ENCODE data around the gene PHACTR3. TPM values are rescaled to one million over a fixed set of nuclear protein-coding genes. Genes with fewer than 3 reads are reported as not detected.

The PHACTR3 gene
- total RNA-seq, 4 donors from 2014 or later = 0.54 to 0.81 (median 0.59) TPM; not detected in 1

GRCh38 chr20:59743308-59743707 lies 139.0 kb downstream of the PHACTR3 start:
- H3K27me3 ChIP-seq = peaks cover 23% of the 10 kb centered on the region
- no peak for TF ChIP-seq EP300 (IDR thresholded peaks at IDR 0.05)
- no peak for TF ChIP-seq CTCF (IDR thresholded peaks at IDR 0.05)
- no peak for TF ChIP-seq POLR2AphosphoS5 (IDR thresholded peaks at IDR 0.05)
- no peak for TF ChIP-seq POLR2A (IDR thresholded peaks at IDR 0.05)

GRCh38 chr20:59743767-59744485 lies 139.6 kb downstream of the PHACTR3 start:
- peaks cover 0 to 8% (median 0%) of the 10 kb centered on the region in 3 donors for H3K4me1 ChIP-seq
- WGBS, 2 donors (ENCODE audit: low coverage in 1 of 2) = no CpG with 5 or more reads among the region's 21 CpGs
- no peaks in the 10 kb centered on the region for H3K36me3 ChIP-seq
- H3K4me3 ChIP-seq = no peak overlapping the region
- H3K9me3 ChIP-seq = no peaks in the 10 kb centered on the region
- no peak for TF ChIP-seq POLR2A (IDR thresholded peaks at IDR 0.05)
- ATAC-seq = no peak
- H3K27ac ChIP-seq = no peak overlapping the region
- peaks cover 17% of the 10 kb centered on the region for H3K27me3 ChIP-seq

More at GRCh38 chr20:59743308-59743707, 139.0 kb downstream of the PHACTR3 start:
- Histone ChIP-seq H3K4me1 (peaks cover 0 to 2% (median 0%) of the 10 kb centered on the region in 3 donors), H3K9me3 (no peaks in the 10 kb centered on the region), H3K36me3 (no peaks in the 10 kb centered on the region), H3K27ac (no peak overlapping the region), H3K4me3 (no peak overlapping the region)
- 80% methylated on average over 1 of the region's 9 CpGs; no CpG with 5 or more reads in 1 of the 2 donors for WGBS, 2 donors (ENCODE audit: low coverage in 1 of 2)
- ATAC-seq = no peak

- no peak overlapping the region for H3K27ac ChIP-seq
- H3K9me3 ChIP-seq = no peaks in the 10 kb centered on the region
- no peak for ATAC-seq
- peaks cover 12% of the 10 kb centered on the region for H3K27me3 ChIP-seq
- 78% methylated on average over 5 of the region's 11 CpGs; no CpG with 5 or more reads in 1 of the 2 donors for WGBS, 2 donors (ENCODE audit: low coverage in 1 of 2)
- H3K4me1 ChIP-seq = peaks cover 0 to 17% (median 5%) of the 10 kb centered on the region in 3 donors
- no peaks in the 10 kb centered on the region for H3K36me3 ChIP-seq
- H3K4me3 ChIP-seq = no peak overlapping the region
- TF ChIP-seq POLR2A (IDR thresholded peaks at IDR 0.05) (no peak), EP300 (IDR thresholded peaks at IDR 0.05) (no peak), CTCF (IDR thresholded peaks at IDR 0.05) (no peak), POLR2AphosphoS5 (IDR thresholded peaks at IDR 0.05) (no peak)
These were observed 140.4 kb downstream of the PHACTR3 start for GRCh38 chr20:59744756-59745155.

GRCh38 chr20:59745201-59745600 lies 140.9 kb downstream of the PHACTR3 start:
- no peak overlapping the region for H3K4me3 ChIP-seq
- H3K9me3 ChIP-seq = no peaks in the 10 kb centered on the region
- ATAC-seq = no peak
- H3K4me1 ChIP-seq = peaks cover 0 to 21% (median 5%) of the 10 kb centered on the region in 3 donors
- WGBS, 2 donors (ENCODE audit: low coverage in 1 of 2) = 80% methylated on average over 4 to 6 of the region's 9 CpGs
- no peaks in the 10 kb centered on the region for H3K36me3 ChIP-seq
- H3K27ac ChIP-seq = no peak overlapping the region
- H3K27me3 ChIP-seq = peaks cover 14% of the 10 kb centered on the region
- TF ChIP-seq CTCF (IDR thresholded peaks at IDR 0.05) = no peak
- no peak for TF ChIP-seq EP300 (IDR thresholded peaks at IDR 0.05)
- TF ChIP-seq POLR2A (IDR thresholded peaks at IDR 0.05) = no peak
- no peak for TF ChIP-seq POLR2AphosphoS5 (IDR thresholded peaks at IDR 0.05)

- Histone ChIP-seq H3K27ac (no peak overlapping the region), H3K36me3 (no peaks in the 10 kb centered on the region), H3K4me3 (no peak overlapping the region), H3K27me3 (peaks cover 15% of the 10 kb centered on the region), H3K4me1 (peaks cover 0 to 26% (median 5%) of the 10 kb centered on the region in 3 donors), H3K9me3 (no peaks in the 10 kb centered on the region)
- WGBS, 2 donors (ENCODE audit: low coverage in 1 of 2) = 83% methylated on average over 8 of the region's 8 CpGs; no CpG with 5 or more reads in 1 of the 2 donors
- ATAC-seq = no peak
- TF ChIP-seq POLR2A (IDR thresholded peaks at IDR 0.05) = no peak
- no peak for TF ChIP-seq POLR2AphosphoS5 (IDR thresholded peaks at IDR 0.05)
- no peak for TF ChIP-seq CTCF (IDR thresholded peaks at IDR 0.05)
These were observed 141.4 kb downstream of the PHACTR3 start for GRCh38 chr20:59745716-59746115.

Measured in gastroesophageal sphincter (tissue), 4 donors.